Middle frontal gyrus (tissue), 1 donor: ENCODE results near the gene MAN2B1.
"Not testable (repeated sequence)": the region's sequence is repeated elsewhere in the genome, so short reads cannot be mapped to it uniquely, and the experiment has no call there.

Source experiments
- DNase-seq: peaks from one replicate; pipeline ENCODE4 v3.0.0-alpha.2; 2015; ENCODE audit warnings: low spot score; ENCODE audit errors: extremely low spot score

MAN2B1 gene

DNA sequence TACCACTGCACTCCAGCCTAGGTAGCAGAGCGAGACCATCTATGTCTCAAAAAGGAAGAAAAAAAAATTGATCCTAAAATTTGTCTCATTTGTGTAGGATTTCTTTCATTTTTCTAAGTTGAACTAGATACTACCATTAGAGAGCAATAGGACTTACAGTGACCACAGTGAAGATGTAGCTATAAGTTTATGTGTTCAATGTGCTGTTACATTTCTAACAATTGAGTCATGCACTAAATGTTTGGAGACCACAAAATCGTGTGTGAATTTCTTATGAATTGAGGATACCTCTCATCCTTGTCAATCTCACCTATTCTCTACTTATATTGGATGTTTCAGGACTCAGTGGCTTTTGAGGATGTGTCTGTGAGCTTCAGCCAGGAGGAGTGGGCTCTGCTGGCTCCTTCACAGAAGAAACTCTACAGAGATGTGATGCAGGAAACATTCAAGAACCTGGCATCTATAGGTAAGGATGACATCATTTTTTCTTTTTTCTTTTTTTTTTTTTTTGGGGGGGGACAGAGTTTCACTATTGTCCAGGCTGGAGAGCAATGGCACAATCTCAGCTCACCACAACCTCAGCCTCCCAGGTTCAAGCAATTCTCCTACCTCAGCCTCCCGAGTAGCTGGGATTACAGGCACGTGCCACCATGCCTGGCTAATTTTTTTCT lies 43.0 kb downstream of the MAN2B1 start:
- DNase-seq = no peak

DNA sequence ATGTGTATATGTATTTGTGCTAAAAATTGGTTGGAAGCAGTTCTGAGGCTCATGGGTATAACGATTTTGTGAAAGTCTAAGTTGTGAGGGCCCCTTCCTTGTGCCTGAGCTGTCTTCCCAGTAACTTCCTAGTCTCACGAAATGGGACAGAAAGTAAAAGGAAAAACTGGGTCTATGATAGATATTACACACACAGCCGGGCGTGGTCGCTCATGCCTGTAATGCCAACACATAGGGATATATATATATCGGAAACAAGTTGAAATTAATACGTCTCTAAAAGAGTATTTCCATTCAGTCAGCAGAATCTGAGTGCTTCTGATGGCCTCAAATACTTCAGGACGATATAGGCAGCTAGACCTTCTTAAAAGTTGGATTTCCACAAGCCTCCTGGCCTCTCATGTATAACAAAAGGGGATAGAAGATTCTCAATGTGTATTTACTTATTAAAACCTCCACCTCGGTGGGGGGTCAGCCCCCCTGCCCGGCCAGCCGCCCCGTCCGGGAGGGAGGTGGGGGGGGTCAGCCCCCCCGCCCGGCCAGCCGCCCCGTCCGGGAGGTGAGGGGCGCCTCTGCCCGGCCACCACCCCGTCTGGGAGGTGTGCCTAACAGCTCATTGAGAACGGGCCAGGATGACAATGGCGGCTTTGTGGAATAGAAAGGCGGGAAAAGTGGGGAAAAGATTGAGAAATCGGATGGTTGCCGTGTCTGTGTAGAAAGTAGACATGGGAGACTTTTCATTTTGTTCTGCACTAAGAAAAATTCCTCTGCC lies 45.1 kb downstream of the MAN2B1 start:
- DNase-seq = not testable (repeated sequence)

DNA sequence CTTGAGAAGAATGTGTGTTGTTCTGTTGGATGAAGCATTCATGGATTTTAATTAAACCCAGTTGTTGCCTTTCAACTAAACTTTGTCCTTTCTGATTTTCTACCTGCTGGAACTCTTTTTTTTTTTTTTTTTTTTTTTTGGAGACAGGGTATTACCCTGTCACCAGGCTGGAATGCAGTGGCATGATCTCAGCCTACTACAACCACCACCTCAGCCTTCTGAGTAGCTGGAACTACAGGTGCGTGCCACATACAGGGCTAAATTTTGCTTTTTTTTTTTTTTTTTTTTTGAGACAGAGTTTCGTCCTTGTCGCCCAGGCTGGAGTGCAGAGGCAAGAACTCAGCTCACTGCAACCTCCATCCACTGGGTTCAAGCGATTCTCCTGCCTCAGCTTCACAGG lies 48.9 kb downstream of the MAN2B1 start:
- no peak for DNase-seq

DNA sequence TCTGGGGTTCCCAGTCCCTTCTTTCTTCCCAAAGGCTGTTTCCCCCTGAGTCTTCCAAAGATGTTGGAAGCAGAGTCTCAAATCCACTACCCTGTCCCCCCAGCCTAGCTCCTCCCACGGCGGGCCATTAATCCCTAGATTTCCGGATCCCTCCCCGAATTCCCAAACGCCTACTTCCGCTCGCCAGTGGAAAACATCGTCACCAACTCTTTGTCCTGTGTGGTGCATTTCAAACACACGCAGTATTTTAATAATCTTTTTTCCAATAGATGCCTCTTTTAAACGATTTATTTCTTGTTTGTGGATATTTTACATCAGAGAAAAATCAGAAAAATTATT lies 55.2 kb downstream of the MAN2B1 start:
- no peak for DNase-seq

DNA sequence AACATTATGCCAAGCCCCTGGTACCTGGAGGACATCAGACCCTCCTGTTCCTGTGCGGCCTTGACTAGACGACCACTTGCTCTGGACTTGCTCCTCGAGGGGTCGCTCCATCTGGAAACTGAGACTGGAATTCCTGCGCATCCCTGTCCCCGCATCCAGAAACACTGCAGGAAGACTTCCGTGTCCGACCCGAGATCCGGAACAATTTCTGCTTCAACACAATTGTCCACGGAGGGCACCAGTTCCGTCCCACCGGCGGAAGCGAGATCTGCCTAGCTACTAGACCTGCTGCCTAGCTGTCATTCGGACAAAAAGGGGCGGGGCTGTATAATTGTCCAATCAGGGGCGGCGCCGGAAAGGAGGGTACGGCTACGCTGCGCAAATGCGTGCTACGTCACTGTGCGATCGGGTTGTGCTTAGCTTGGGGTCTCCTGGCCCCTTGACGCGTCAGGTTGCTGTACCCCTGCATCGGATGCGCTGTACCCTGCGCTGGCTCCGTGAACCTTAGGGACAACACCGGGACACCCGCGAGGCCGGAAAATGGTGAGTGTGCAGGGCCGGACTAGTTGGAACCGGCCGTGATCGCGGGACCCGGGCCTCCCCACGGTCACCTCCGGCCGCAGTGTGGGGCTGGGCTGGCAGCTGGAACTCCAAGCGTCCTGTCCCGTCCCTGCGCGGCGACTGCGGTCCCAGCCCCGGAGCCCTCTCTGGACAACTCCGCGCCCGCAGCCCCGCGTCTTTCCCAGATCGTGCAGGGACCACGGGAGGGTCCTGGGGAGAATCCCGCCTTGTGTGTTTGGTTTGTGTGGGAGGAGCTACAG lies 55.8 kb downstream of the MAN2B1 start, which contains the start of the genes ZNF490 and ZNF791:
TSS of gene ZNF490 (minus strand) at position 274 of the 821 bp plus-strand sequence. CDS start at position 141, 133 bp downstream.
TSS of gene ZNF791 (plus strand) at position 381 of the 821 bp plus-strand sequence. CDS start at position 541, 160 bp downstream.
- peak; percentile 95 for DNase-seq

DNA sequence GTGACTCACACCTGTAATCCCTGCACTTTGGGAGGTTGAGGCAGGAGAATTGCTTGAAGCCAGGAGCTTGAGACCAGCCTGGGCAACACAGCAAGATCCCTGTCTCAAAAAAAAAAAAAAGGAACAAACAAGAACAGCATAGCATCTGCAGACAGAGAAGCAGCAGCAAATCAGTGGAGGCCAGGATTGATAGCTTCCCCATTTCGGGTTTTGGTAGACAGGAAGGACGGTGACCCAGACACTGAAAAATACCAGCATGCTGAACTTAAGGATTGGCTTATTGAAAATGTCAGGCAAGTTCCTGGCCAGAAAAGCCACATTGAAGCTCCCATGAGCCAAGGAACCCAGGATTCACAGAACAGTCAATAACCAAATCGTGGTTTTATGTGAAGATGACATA lies 58.9 kb downstream of the MAN2B1 start:
- DNase-seq = no peak

DNA sequence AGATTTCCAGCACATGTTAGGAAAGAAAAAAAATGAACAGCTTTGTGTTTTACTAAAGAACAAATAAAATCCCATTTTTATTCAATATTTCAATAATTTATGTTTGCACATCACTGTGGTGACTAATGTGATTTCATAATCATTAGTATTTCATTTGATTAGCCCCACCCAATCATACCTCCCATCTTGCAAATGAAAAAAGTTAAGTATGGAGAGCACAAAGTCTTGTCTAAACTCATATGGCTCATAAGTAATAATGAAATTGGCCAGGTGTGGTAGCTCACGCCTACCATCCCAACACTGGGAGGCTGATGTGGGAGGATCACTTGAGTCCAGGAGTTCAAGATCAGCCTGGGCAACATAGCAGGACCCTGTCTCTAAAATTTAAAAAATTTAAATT lies 59.7 kb downstream of the MAN2B1 start:
- DNase-seq = no peak

DNA sequence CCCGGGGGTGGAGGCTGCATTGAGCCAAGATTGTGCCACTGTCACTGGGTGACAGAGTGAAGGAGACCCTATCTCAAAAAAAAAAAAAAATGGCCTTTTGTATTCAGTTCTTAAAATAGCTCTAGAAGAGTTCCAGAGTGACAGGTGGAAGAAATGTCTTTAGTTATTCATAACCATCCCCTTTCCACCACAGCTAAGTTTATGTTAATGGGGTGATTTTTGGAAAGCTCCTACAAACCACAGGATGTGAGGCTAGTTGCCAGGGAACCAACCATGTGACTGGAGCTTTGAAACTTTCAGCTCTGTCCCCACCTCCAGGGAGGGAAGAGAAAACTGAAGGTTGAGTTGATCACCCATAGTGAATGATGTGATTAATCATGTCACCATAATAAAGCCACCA lies 62.8 kb downstream of the MAN2B1 start:
- no peak for DNase-seq

DNA sequence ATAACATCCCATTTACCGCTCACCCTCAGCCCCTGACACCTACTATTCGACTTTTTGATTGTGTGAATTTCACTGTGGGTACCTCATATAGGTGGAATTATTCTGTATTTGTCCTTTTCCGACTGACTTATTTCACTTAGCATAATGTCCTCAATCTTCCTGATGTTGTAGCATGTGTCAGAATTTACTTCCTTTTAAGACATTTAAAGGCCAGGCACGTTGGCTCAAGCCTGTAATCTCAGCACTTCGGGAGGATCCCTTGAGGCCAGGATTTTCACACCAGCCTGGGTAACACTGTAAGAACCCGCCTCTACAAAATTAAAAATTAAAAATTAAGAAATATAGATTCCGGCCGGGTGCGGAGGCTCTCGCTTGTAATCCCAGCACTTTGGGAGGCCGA lies 68.9 kb downstream of the MAN2B1 start:
- DNase-seq = no peak

DNA sequence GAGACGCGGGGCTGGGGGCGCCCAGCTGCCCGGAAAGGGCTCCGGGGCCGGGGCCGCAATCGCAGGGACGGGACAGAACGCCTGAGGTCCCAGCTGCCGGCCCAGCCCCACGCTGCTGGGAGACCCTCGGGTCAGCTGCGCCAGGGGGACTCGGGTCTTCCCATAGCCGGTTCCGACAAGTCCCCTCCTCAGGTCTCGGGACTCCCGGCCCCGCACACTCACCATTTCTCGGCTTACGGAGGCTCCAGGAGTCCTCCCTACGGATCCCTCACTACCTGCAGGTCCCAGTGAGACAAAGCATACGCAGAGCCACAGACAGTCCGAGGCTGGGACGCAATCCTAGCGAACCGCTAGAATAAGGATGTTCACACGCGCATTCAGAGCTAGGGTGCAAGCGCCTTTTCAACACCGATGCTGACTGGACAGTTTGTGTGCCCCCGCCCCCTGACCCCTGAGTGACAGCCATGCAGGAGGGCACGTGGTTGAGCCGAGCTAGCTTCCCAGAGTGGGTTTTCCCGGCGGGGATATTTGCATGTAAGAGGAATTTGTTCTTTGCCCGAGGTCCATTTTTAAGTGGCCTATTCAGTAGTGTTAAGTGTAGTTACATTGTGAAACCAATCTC lies 69.5 kb downstream of the MAN2B1 start:
- DNase-seq = no peak
